Transverse colon (tissue), 3 donors: ENCODE measurements around the gene HAPSTR1.

Experiments used
- POLR2A ChIP-seq: fragments of 450-650 bp; IDR thresholded peaks from one replicate; pipeline ENCODE4 v1.6.1; 2016; ENCODE audit warnings: antibody characterized with exemption, mild to moderate bottlenecking, moderate library complexity
- TF ChIP-seq, protein P1 (sequence below), 5 experiments: fragments of 200-600 bp in 3 of 5; fragments of 450-650 bp in 2 of 5; sonication (generic) in 3 of 5; IDR thresholded peaks; 1 replicate in 2 of 5; 2 replicates in 3 of 5; pipeline ENCODE4 v1.5.1; 2016 to 2017; ENCODE audit warnings: antibody characterized with exemption in 5 of 5, inconsistent platforms in 3 of 5, mild to moderate bottlenecking in 2 of 5, moderate library complexity in 1 of 5

GRCh38 chr16:9072806-9073341, 18.6 kb upstream of the HAPSTR1 start:
- TF ChIP-seq POLR2A = no peak
- TF ChIP-seq, protein P1, sequence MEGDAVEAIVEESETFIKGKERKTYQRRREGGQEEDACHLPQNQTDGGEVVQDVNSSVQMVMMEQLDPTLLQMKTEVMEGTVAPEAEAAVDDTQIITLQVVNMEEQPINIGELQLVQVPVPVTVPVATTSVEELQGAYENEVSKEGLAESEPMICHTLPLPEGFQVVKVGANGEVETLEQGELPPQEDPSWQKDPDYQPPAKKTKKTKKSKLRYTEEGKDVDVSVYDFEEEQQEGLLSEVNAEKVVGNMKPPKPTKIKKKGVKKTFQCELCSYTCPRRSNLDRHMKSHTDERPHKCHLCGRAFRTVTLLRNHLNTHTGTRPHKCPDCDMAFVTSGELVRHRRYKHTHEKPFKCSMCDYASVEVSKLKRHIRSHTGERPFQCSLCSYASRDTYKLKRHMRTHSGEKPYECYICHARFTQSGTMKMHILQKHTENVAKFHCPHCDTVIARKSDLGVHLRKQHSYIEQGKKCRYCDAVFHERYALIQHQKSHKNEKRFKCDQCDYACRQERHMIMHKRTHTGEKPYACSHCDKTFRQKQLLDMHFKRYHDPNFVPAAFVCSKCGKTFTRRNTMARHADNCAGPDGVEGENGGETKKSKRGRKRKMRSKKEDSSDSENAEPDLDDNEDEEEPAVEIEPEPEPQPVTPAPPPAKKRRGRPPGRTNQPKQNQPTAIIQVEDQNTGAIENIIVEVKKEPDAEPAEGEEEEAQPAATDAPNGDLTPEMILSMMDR (IDR thresholded peaks at IDR 0.05) = no peak
